Suprapubic skin (tissue), 4 donors: ENCODE data around the gene OR2A2. TPM values are rescaled to one million over a fixed set of nuclear protein-coding genes. Genes with fewer than 3 reads are reported as not detected.
"Not testable (repeated sequence)": the region's sequence is repeated elsewhere in the genome, so short reads cannot be mapped to it uniquely, and the experiment has no call there.

Experiments
- DNase-seq, 2 donors: peaks; one replicate each; pipeline ENCODE4 v3.0.0-alpha.2; 2019; ENCODE audit warnings: low spot score in 2 of 2
- H3K27ac ChIP-seq: fragments of 200-600 bp; sonication (generic); one replicate; pipeline ENCODE4 v1.5.1; 2019
- H3K27me3 ChIP-seq: fragments of 200-600 bp; sonication (generic); one replicate; pipeline ENCODE4 v1.5.1; 2019
- H3K36me3 ChIP-seq: fragments of 200-600 bp; sonication (generic); one replicate; pipeline ENCODE4 v1.5.1; 2019
- H3K4me1 ChIP-seq: fragments of 200-600 bp; sonication (generic); one replicate; pipeline ENCODE4 v1.5.1; 2019
- H3K4me3 ChIP-seq: fragments of 200-600 bp; sonication (generic); one replicate; pipeline ENCODE4 v1.5.1; 2019; ENCODE audit warnings: mild to moderate bottlenecking
- H3K9me3 ChIP-seq: fragments of 200-600 bp; sonication (generic); one replicate; pipeline ENCODE4 v1.5.1; 2019
- CTCF ChIP-seq, 2 donors: fragments of 200-600 bp in 1 of 2; fragments of 450-650 bp in 1 of 2; sonication (generic) in 1 of 2; IDR thresholded peaks; one replicate each; pipeline ENCODE4 v1.5.1; 2016 to 2019; ENCODE audit warnings: antibody characterized with exemption in 2 of 2, mild to moderate bottlenecking in 1 of 2, moderate library complexity in 1 of 2
- EP300 ChIP-seq: sonication (generic); formaldehyde crosslinking; IDR thresholded peaks from one replicate; pipeline ENCODE4 v1.6.1; 2017; ENCODE audit warnings: antibody characterized with exemption
- POLR2A ChIP-seq, 2 donors: fragments of 450-650 bp; IDR thresholded peaks; one replicate each; pipeline ENCODE4 v1.6.1; 2017; ENCODE audit warnings: antibody characterized with exemption in 2 of 2, mild to moderate bottlenecking in 2 of 2, moderate library complexity in 2 of 2
- POLR2AphosphoS5 ChIP-seq, 3 donors: sonication (generic); formaldehyde crosslinking; IDR thresholded peaks; one replicate each; pipeline ENCODE4 v1.6.1; 2017; ENCODE audit warnings: antibody characterized with exemption in 3 of 3
- WGBS: methylation state at CpG from one replicate; pipeline ENCODE4 v1.1.5; 2018; 5-methylcytosine and 5-hydroxymethylcytosine counted together
- total RNA-seq, 4 donors: library from RNA; depleted of rRNA; stranded (reverse); fragments of >200 nt; gene quantifications; one replicate each; pipeline ENCODE4 v1.1.0, GENCODE V29; 2016

Gene OR2A2
- total RNA-seq, 4 donors from 2014 or later, result not detected

- no peak overlapping the region for H3K27ac ChIP-seq
- no peak for TF ChIP-seq EP300
- no peak for TF ChIP-seq POLR2A (IDR thresholded peaks at IDR 0.05)
- TF ChIP-seq POLR2AphosphoS5 (IDR thresholded peaks at IDR 0.05), result no peak
- no peak for TF ChIP-seq CTCF (IDR thresholded peaks at IDR 0.05)
Observed at GRCh38 chr7:144118341-144118740, 9.0 kb downstream of the OR2A2 start.

GRCh38 chr7:144122876-144123275 lies 13.5 kb downstream of the OR2A2 start, which contains the start of gene OR2A14:
OR2A14 (plus strand) TSS chr7:144123176; CDS start chr7:144129113, 5,937 bp downstream.
- no peak within 1 kb of the TSS for H3K4me3 ChIP-seq
- H3K36me3 ChIP-seq, result no peaks in the 10 kb centered on the region
- DNase-seq, result no peak
- no peaks in the 10 kb centered on the region for H3K4me1 ChIP-seq
- no peaks in the 10 kb centered on the region for H3K9me3 ChIP-seq
- TF ChIP-seq EP300, result no peak
- WGBS, result 95% methylated on average over 1 of the region's 1 CpG
- H3K27ac ChIP-seq, result no peak within 1 kb of the TSS
- H3K27me3 ChIP-seq, result no peaks in the 10 kb centered on the region

More at GRCh38 chr7:144118341-144118740, 9.0 kb downstream of the OR2A2 start:
- WGBS, result 63% methylated on average over 8 of the region's 8 CpGs
- DNase-seq, result no peak
- H3K36me3 ChIP-seq, result no peaks in the 10 kb centered on the region
- no peak overlapping the region for H3K4me3 ChIP-seq
- no peaks in the 10 kb centered on the region for H3K4me1 ChIP-seq
- H3K27me3 ChIP-seq, result no peaks in the 10 kb centered on the region
- no peaks in the 10 kb centered on the region for H3K9me3 ChIP-seq

GRCh38 chr7:144127714-144128334 lies 18.4 kb downstream of the OR2A2 start:
- TF ChIP-seq POLR2A (IDR thresholded peaks at IDR 0.05), result no peak
- peak; percentile 36 to 73 for TF ChIP-seq CTCF (IDR thresholded peaks at IDR 0.05)
- TF ChIP-seq POLR2AphosphoS5 (IDR thresholded peaks at IDR 0.05), result no peak
- no peak for TF ChIP-seq EP300
- Histone ChIP-seq H3K36me3 (no peaks in the 10 kb centered on the region), H3K4me3 (no peak overlapping the region), H3K4me1 (no peaks in the 10 kb centered on the region), H3K27ac (no peak overlapping the region), H3K27me3 (no peaks in the 10 kb centered on the region), H3K9me3 (no peaks in the 10 kb centered on the region)
- WGBS, result 40% methylated on average over 6 of the region's 6 CpGs
- DNase-seq, result peak; percentile 86 to 92

GRCh38 chr7:144129601-144130000 lies 20.2 kb downstream of the OR2A2 start:
- not testable (repeated sequence) for H3K27me3 ChIP-seq, H3K9me3 ChIP-seq, DNase-seq, H3K4me3 ChIP-seq, H3K36me3 ChIP-seq, H3K4me1 ChIP-seq, H3K27ac ChIP-seq
- 88% methylated on average over 9 of the region's 9 CpGs for WGBS

- Histone ChIP-seq H3K4me1 (no peaks in the 10 kb centered on the region), H3K36me3 (no peaks in the 10 kb centered on the region), H3K27ac (no peak overlapping the region), H3K4me3 (no peak overlapping the region), H3K27me3 (no peaks in the 10 kb centered on the region), H3K9me3 (no peaks in the 10 kb centered on the region)
- no peak for TF ChIP-seq CTCF (IDR thresholded peaks at IDR 0.05)
- no peak for TF ChIP-seq EP300
- no peak for TF ChIP-seq POLR2AphosphoS5 (IDR thresholded peaks at IDR 0.05)
- TF ChIP-seq POLR2A (IDR thresholded peaks at IDR 0.05), result no peak
- 71% methylated on average over 2 of the region's 2 CpGs for WGBS
- no peak for DNase-seq
Observed at GRCh38 chr7:144130730-144131129, 21.3 kb downstream of the OR2A2 start.

GRCh38 chr7:144132262-144132661 lies 22.9 kb downstream of the OR2A2 start:
- TF ChIP-seq EP300, result no peak
- no peak for TF ChIP-seq CTCF (IDR thresholded peaks at IDR 0.05)
- no peak for TF ChIP-seq POLR2AphosphoS5 (IDR thresholded peaks at IDR 0.05)
- TF ChIP-seq POLR2A (IDR thresholded peaks at IDR 0.05), result no peak
- Histone ChIP-seq H3K27ac (no peak overlapping the region), H3K4me3 (no peak overlapping the region), H3K27me3 (no peaks in the 10 kb centered on the region), H3K36me3 (no peaks in the 10 kb centered on the region), H3K9me3 (no peaks in the 10 kb centered on the region), H3K4me1 (no peaks in the 10 kb centered on the region)
- WGBS, result 57% methylated on average over 3 of the region's 3 CpGs
- no peak for DNase-seq
